ENCODE measurements around the gene TULP4. TPM values are rescaled to one million over a fixed set of nuclear protein-coding genes. Genes with fewer than 3 reads are reported as not detected.

TULP4 gene
- total and polyA plus RNA-seq, 2 of the 8 experiments (the other 6 are each of a cell fraction or from before 2014, with no cell fraction given), result 7.7 to 51.6 TPM

- DNase-seq (ENCODE audit: low read depth in 1 of 2, low spot score in 2 of 2) (no peak), FAIRE-seq (no peak)
- no peak for TF ChIP-seq CHD2 (IDR thresholded peaks at IDR 0.05; ENCODE audit: low read length)
- TF ChIP-seq EP300 (IDR thresholded peaks at IDR 0.05; ENCODE audit: borderline replicate concordance in 1 of 2, low read depth in 2 of 2, low read length in 2 of 2), result no peak
- no peak for TF ChIP-seq KDM5A (IDR thresholded peaks at IDR 0.05; ENCODE audit: low read length)
- TF ChIP-seq JUND (IDR thresholded peaks at IDR 0.05; ENCODE audit: low read length), result no peak
- no peak for TF ChIP-seq ASH2L (IDR thresholded peaks at IDR 0.05; ENCODE audit: low read length)
- TF ChIP-seq NANOG (IDR thresholded peaks at IDR 0.05; ENCODE audit: insufficient read depth, low read depth, low read length, poor library complexity, severe bottlenecking), result no peak
- TF ChIP-seq KDM1A (IDR thresholded peaks at IDR 0.05; ENCODE audit: borderline replicate concordance, low read length), result no peak
- no peak for TF ChIP-seq CBX5 (IDR thresholded peaks at IDR 0.05; ENCODE audit: low read depth, low read length)
- no peak for TF ChIP-seq SAP30 (IDR thresholded peaks at IDR 0.05; ENCODE audit: insufficient read depth, insufficient replicate concordance, low read length)
- TF ChIP-seq NRF1 (IDR thresholded peaks at IDR 0.05; ENCODE audit: low read depth, low read length), result no peak
- TF ChIP-seq CBX8 (IDR thresholded peaks at IDR 0.05; ENCODE audit: borderline replicate concordance, low read depth, low read length), result no peak
- WGBS, 2 experiments (ENCODE audit: extremely low coverage in 1 of 2, insufficient coverage in 1 of 2, insufficient read length in 1 of 2, insufficient replicate concordance in 2 of 2, low coverage in 1 of 2, low lambda C conversion rate in 2 of 2, missing lambda C conversion rate in 1 of 2), result 95% methylated on average over 13 of the region's 13 CpGs; no CpG with 5 or more reads in 1 of the 2 experiments
- H2AFZ ChIP-seq (ENCODE audit: low read length), result no peak overlapping the region
- no peak overlapping the region for H4K8ac ChIP-seq (ENCODE audit: extremely low read depth, insufficient read depth, low read length)
- H3K4me3 ChIP-seq (ENCODE audit: extremely low read depth in 1 of 4, insufficient read depth in 2 of 4, low read depth in 3 of 4, low read length in 4 of 4), result no peak overlapping the region
- no peak overlapping the region for H3K56ac ChIP-seq (replicated peaks; ENCODE audit: insufficient read length, low read depth, low read length)
- H3K9ac ChIP-seq (replicated peaks in 1 of 4; ENCODE audit: extremely low read depth in 1 of 4, low read depth in 3 of 4, low read length in 3 of 4), result no peak overlapping the region
- H3K4me2 ChIP-seq (ENCODE audit: insufficient read depth in 1 of 2, low read depth in 2 of 2, low read length in 2 of 2), result no peak overlapping the region
- no peaks in the 10 kb centered on the region for H3K27me3 ChIP-seq (replicated peaks in 1 of 4; ENCODE audit: control insufficient read depth in 3 of 4, extremely low read depth in 1 of 4, insufficient read depth in 3 of 4, low read length in 3 of 4)
- H3K9me3 ChIP-seq (ENCODE audit: insufficient read depth in 2 of 2, low read depth in 1 of 2, low read length in 1 of 2), result no peaks in the 10 kb centered on the region
- H3K36me3 ChIP-seq (ENCODE audit: control insufficient read depth in 2 of 4, insufficient read depth in 4 of 4, low read length in 3 of 4), result no peaks in the 10 kb centered on the region
- H4K5ac ChIP-seq (ENCODE audit: insufficient read length, low read depth, low read length), result no peak overlapping the region
- H3K4ac ChIP-seq (replicated peaks; ENCODE audit: insufficient read length, low read depth, low read length), result no peak overlapping the region
- peaks cover 10% of the 10 kb centered on the region; the same call in 1 of the 2 replicates for H3K79me1 ChIP-seq (ENCODE audit: low read depth, low read length)
- no peak overlapping the region for H2BK12ac ChIP-seq (ENCODE audit: low read depth, low read length)
- H3K4me1 ChIP-seq (replicated peaks in 1 of 4; ENCODE audit: control insufficient read depth in 3 of 4, insufficient read depth in 4 of 4, low read length in 3 of 4), result peaks cover 5 to 12% (median 8%) of the 10 kb centered on the region in 4 experiments; a peak in 5 of 7 replicates
- H4K20me1 ChIP-seq (replicated peaks in 1 of 2; ENCODE audit: control insufficient read depth in 1 of 2, insufficient read depth in 2 of 2, low read length in 2 of 2), result peaks cover 1 to 8% of the 10 kb centered on the region in 2 experiments
- H2BK120ac ChIP-seq (replicated peaks; ENCODE audit: low read depth, low read length), result no peak overlapping the region
- H3K79me2 ChIP-seq (ENCODE audit: control insufficient read depth in 1 of 2, insufficient read depth in 2 of 2, low read length in 2 of 2), result peaks cover 0 to 35% of the 10 kb centered on the region in 2 experiments; a peak in 2 of 4 replicates
- H2BK5ac ChIP-seq (ENCODE audit: low read depth, low read length), result no peak overlapping the region
- no peak overlapping the region for H3K14ac ChIP-seq (ENCODE audit: insufficient read length)
- no peaks in the 10 kb centered on the region for H3K23me2 ChIP-seq (ENCODE audit: low read depth, low read length)
- no peak overlapping the region for H4K91ac ChIP-seq (replicated peaks; ENCODE audit: insufficient read length, low read length)
- no peak overlapping the region for H3K18ac ChIP-seq (ENCODE audit: extremely low read depth, low read length)
- ChIA-PET POLR2A (ENCODE audit: partially characterized antibody) (no interaction called here), CTCF (ENCODE audit: partially characterized antibody) (interaction anchor here (1.0 kb wide), 1 partner anchor 18 kb away, joined by 4 read pairs; no protein-coding TSS in a partner anchor)
- no peak overlapping the region for H2BK15ac ChIP-seq (ENCODE audit: low read length)
- H2AK5ac ChIP-seq (ENCODE audit: low read depth, low read length), result no peak overlapping the region
- no peak overlapping the region for H3K23ac ChIP-seq (ENCODE audit: insufficient read length)
- no peak overlapping the region for H2BK20ac ChIP-seq (ENCODE audit: low read length)
- no peak overlapping the region for H3K27ac ChIP-seq (ENCODE audit: low read depth, low read length)
These were observed 32.6 kb upstream of the TULP4 start for GRCh38 chr6:158279615-158280014.
